ENCODE results near the gene GDPD5.

GDPD5 gene

DNA sequence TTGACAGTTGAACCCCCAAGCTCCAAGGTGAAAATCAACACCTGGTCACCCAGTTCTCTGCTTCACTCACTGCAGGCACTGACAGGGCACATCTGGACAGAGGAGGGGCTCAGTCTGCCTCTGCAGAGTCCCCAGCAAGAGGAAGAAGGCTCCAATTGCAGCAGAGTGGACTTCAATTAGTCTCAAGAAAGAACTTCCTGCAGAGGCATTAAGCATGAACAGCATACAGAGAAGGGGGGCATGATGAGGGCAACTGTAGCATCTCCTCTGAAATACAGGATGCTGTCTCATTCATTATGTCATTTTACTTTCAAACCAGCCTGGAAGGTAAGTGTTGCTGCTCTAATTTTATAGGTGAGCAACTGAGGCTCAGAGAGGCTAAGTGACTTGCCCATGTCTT is 11.1 kb downstream of the GDPD5 start:
- DNase-seq = no peak

DNA sequence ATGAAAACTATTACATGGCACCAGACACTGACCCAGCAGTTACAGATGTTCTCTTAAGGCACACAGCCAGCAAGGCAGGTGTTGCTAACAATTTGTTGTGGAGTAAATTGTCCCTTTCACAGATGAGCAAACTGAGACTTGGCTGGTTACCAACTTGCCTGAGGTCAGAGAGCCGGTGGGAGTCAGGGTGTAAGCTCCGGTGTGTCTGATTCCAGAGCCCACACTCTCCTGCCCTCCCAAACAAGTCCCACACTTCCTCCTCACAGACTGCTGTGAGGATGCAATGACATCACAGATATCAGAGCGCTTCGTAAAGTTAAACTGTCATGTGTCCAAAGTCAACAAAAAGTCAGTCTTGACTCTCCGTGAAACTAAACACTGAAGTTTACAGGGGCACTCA is 12.5 kb downstream of the GDPD5 start:
- DNase-seq = no peak

DNA sequence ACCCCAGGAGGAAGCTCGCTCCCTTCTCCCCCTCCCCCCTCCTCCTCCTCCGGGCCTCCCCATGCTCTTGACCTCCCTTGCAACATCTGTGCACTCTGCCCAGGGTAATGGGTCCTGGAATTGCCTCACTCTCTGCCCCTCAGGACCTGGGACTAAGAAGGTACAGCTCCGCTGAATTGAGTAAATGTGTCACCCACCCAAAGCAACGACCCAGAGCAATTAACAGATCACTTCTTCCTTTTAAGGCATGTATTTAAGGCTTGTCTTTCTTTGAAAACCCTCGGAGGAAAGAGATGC is 15.1 kb downstream of the GDPD5 start:
- DNase-seq = no peak

DNA sequence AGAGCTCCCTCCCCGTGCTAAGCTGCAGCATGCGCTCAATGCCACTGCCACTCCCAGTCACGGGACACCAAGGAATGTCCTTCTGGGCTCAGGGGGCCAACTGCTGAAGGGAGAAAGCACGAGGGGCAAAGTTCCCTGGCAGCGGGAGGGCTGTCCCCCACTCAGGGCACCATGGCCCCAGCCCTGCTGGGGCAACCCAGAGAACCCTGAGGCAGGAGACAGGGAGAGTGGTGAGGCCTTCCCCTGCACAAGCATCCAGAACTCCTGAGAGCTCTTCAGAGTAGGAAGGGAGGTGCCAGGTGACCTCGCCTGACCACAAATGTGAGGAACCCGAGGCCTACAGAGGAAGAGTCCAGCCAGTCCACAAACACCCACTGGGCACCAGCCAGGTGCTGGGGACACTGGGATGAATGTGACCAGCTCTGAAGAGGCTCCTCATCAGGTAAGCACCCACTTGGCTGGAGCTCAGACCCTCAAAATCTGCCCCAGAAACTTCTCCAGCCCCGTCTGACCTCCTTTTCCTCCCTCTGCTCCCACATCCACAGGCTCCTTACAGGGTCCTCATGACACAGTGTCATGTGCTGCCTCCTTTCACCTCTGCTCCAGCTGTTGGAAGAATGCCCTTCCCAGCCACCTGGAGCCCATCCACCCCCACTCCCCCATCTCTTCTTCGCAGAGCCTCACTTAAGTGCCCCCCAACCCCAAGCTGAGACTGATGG is 15.6 kb downstream of the GDPD5 start:
- no peak for DNase-seq

DNA sequence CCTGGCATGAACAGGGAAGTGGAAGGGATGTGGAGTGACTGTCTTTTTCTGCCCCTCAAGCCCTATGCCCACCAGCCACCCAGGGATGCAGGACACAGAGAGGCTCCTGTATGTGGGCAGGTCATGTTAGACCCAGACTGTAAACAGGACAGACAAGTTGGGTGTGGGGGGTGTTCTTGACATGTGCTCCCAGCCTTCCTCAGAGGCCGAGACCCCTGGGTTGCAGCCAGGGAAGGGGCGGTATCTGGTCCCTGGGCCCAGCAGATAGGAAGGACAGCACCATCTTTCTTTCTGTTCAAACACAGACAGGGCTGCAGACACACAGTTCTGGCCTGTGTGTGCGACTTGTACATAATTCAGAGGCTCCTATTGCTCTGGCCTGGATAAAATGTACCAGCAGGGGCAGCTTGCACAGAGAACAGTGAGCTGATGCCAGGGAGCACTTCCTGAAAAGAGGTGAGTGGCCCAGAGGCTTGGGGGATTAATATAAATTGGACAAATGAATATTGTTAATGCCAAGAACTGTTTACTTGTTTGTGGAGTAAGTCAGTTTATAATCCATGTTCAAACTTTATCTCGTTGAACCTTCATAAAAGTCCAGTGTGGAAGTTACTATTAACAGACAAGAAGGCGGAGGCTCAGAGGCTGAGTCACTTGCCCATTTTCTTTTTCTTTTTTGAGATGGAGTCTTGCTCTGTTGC is 16.6 kb downstream of the GDPD5 start:
- DNase-seq = no peak

DNA sequence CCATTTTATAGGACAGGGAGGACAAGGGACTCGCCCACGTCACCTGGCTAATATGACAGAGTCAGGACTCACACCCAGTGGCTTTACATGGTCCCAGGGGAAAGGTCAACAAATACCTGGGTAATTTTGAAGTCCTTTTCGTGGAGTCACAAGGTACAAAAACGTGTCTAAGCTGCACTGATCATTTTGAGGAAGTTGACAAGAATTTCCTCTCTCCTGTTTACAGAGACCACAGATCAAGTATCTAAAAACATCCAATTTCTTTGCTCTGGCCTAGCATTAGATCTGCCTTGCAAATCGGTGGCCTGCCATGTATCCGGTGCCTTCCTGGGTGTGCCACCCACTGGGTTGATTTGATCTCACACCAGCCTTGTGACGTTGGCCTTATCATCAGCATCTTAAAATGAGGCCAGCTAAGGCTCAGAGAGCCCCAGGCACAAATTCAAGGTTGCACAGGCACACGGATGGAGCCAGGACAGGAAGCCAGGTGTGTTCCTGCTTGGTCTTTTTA is 17.6 kb downstream of the GDPD5 start:
- peak; percentile 52 for DNase-seq

DNA sequence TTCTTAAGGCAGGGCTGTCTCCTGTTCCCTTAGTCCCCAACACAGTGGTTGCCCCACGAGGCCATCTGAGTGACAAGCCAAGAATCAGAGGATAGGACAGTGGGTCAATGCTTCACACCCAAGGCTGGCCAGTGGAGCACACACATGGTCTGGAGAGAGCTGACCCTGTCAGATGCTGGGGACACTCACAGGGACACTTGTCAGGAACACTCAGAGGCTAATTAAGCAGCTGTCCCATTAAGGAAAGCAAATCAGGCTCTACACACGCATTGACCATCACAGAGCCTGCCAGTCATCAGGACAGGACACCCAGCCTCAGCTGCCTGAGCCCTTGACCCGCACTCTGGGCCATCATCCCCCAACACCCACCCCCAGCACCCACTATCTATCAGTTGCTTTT is 18.2 kb downstream of the GDPD5 start:
- DNase-seq = no peak

DNA sequence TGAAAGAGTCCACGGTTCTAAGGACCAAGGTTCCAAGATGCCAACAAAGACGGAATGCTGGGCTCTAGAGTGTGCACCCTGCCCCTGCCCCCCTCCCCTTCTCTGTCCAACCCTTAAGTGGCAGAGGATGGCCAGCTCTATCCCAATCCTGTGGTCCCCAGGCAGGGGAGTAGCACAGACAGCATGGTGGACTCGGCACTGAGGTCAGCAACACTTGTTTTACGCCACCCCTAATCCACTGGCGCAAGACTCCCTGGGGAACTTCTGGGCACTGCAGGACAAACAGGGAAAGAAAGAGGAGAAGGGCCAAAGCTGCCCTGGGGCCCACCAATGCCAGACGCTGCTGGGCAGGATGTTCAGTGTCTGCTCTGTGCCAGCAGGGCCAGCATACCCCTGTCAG is 18.9 kb downstream of the GDPD5 start:
- DNase-seq = no peak

DNA sequence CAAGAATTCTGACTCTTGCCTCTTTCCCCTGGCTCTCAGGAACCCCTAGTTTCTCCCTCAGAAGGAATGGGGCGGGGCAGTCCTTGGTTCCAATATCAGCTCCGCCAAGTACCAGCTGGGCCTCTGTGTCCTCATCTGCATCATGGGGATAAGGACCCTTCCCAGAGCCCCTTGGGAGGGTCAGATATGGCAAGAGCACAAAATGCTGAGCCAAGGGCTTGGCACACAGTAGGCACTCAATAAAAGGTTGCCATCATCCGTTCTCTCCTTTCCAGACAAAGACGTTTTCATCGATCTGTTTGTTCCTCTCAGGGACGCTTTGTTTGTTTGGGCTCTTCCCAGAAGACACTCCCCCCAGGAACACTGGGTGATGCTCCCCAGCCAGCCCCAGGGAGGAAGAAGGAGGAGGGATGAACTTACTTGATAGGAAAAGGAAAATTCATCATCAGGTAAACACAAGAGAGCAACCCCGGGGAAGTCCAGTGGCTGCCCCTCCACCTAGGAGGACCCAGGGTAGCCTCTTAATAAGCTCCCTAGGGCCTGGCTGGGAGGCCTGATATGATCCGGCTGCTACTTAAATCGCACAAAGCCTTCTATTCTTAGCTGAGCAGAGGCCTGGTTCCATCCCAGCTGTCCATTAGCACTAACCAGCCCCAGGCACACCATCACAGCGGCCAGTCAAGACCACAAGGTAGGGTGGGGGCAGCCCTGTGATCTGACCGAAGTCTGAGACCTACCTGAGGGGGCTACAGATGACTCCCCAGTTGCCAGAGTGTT is 19.6 kb downstream of the GDPD5 start:
- DNase-seq = no peak

DNA sequence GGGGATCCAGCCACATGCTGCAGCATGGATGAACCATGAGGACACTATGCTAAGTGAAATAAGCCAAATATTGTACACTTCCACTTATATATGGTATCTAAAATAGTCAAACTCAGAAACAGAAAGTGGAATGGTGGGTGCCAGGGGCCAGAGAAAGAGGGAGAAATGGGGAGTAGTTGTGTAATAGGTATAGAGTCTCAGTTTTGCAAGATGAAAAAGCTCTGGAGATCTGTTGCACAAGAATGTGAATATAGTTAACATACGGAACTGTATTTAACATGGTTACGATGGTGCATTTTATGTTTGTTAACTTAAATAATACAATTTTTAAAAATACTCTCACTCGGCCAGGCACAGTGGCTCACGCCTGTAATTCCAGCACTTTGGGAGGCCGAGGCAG is 21.2 kb downstream of the GDPD5 start:
- no peak for DNase-seq

DNA sequence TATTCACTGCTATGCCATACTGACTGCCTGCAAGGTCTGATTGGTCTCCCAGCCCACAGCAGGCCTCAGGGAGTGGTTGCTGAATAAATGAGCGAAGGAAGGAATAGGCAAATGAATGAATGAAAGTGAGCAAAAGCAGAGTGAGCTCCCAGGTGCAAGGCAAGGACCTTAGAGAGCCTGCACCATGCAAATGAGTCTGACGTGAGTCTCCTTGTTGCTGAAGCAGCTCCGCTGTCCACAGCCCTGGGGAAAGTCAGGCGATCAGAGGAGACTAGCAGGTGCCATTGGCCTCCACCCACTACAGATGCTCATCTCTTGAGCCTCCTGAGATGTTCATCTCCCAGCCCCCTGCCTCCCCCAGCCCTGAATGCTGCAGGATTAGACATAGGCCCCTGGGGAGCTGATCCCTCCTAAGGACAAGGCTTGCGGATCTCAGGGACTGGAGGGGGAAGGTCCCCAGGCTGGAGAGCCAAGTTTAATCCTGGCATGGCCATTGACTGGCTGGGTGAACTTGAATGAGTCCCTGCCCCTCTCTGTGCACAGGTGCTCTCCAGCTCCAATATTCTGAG is 22.1 kb downstream of the GDPD5 start:
- DNase-seq = no peak

DNA sequence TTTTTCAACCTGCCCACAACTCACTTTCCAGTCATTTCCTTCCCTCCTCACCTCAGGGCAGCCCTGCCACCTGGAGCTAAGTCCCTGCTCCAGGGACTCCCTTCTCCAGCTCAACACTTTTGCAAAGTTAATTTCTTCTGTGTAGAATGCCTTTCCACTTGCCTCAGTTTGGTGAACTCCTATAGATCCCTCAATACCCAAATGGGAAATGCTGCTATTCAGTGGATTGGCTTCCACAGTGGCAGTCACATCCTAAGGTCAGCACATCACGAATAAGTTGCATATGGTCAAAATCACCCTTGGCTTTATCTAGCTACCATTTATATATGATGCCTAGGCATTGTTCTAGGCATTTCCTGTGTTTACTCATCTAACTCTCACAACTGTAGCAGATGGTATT is 23.6 kb downstream of the GDPD5 start:
- no peak for DNase-seq

DNA sequence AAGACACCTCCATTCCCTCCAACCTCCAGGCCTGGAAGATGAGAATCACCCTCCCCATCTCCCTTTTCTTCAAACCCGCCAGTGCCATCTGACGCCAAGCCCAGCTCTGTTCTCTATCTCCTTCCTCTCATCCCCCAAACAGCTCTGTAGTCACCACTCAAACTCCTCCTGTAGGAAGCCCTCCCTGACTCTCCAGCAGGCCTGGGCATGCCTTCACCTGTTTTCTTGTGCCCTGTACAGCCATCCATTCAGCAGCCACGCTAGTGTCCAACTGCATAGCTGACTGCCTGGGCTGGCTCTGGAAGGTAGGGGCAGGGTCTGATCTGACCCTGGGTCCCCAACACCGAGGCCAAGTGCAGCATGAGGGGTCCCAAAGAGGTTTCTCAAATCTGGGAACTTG is 25.0 kb downstream of the GDPD5 start:
- no peak for DNase-seq

DNA sequence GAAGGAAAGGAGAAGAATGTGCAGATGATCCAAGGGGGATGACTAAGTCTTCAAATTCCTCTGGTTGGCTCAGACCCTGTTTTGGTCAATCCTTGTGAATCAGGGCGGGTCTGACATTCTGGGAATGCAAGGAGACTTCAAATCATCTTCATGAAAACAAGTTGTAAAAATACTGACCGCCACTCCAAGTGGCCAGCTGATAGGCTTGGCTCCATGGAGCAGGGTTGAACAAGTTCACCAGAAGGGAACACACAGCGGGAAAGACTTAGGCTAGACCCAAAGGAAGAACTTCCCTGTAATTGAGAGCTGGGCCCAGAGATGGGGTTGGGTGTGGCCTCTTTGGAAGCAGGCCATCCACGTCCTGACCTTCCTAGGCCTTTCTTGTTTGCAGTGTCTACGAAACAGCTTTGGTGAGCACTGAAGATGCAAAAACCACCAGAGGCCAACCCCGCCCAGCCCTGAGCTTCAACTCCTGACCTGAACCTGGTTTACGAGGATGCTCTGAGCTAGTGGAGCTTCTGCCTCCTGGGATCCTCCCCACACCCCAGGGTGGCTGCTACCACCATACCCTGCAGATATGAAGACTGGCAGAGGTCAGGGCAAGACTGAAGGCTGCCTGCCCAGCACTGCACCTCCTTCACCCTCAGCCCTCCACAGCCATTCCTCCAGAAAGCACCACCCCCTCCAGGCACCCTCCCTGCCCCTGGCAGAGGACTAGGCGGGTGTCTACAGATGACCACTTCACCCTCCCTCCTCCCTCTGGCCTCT is 26.1 kb downstream of the GDPD5 start:
- no peak for DNase-seq

DNA sequence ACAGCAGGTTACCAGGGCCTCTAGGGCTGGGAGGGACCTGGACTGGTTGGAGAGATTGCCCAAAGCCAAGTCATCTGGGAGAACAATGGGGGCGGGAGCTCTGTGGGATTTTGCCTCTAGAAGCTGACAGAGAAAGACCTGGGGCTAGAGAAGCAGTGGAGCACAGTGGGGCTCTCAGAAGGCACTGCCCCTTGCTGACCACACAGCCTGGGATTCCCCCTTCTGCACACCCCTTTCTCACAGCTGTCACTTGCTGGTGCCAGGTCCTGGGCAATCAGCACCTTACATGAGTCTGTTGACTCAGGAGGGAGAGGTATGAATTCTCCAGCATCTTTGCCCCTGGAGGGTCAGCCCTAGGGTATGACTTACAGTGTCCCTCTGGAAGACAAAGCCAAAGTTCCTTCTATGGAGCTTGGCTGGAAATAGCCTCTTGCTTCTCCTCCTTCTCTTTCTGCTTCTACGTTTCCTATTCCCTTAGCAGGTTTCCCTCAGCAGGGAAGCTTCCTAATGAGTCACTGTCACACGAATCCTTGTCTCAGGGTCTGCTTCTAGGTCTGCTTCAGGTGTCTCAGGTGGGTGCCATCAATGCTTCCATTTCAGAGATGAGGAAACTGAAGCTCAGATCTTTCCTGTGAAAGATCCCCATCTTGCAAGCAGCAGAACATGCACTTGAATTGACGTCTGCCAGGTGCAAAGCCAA is 27.0 kb downstream of the GDPD5 start:
- DNase-seq = no peak

DNA sequence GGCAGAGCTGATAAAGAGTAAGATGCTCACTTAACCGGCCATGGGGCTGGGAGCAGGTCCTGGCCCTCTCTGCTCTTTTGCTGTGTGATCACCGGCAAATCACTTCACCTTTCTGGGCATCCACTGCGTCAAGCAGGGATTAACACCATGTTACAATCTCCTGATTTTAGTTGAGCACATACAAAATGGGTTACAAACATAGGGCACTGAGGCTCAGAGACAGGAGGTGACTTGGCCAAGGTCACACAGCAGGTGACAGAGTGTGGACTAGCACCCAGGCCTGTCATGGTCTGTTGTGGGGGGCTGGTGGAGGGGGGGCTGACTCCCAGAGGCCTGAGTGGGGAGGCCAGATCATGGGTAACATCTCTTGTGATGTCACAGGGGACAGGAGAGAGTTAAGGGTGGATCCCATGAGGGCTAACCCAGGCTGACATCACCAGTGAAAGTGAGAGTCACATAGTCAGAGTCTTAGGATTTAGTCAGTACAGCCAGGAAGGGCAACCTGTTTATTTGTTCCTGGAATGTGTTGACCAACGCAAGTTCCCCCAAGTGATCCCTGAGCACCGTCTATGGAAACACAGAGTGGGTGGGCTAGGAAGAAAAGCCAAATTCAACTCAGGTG is 27.8 kb downstream of the GDPD5 start:
- DNase-seq = no peak

DNA sequence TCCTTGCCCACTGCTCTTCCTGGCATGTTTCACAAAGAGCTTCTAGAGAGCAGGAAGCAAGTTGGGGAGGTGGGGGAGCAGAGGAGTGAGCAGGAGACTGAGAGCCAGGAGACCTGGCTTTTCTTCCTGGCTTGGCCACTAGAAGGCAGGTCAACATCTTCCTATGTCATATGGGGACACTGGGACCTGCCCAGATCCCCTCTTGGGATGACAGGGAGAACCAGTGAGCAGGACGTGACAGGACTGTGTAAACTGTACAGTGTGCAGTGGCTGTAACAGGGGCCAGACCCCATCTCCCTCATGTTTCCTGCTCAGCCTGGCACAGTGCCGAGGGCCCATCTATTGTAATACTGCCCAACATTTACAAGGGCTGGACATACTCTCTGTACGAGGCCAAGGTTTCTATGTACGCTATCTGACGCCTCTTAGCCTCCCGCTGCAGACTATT is 29.4 kb downstream of the GDPD5 start:
- no peak for DNase-seq

DNA sequence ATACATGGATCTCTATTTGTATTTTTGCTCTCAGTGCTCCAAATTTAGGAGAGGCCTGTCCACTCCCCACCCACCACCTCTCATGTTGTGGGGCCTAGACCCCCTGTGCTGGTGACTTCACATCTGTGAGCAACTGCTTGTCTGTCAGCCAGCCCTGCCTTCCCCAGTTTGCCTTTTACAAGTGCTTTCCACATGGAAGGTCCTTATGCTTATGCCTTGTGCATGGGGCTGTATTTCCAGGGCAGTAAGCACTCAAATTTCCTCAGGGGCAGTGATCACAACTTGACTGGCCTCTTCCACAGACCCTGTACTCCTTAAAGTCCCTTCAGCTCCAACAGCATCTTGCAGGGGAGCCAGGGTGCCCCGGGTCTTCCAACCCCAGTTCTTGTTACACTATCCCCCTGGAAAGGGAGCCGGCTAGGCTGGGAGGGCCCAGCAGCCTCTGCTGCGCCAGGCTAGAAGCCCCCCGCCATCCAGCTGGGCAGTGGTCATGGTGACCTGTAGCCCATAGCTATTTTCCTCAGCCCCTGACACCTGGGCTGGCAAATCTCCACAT is 29.9 kb downstream of the GDPD5 start:
- DNase-seq = no peak

DNA sequence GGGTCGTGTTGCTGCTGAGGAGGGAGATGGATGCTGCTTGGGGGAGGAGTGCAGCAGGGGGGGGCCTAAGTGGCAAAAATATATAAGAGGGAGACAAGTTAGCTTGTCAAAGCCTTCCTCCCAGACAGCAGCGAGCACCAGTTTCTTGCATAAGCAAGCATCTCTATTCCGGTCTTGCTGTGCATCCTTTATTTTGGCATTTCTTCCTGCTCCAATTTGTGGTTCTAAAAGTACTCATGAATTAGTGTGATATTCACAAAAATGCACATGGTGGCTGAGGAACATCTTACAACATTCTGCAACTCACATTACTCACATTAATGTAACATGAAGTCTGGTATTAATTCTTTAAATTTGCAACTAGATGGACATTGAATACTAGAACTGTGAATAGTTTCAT is 32.1 kb downstream of the GDPD5 start:
- no peak for DNase-seq

DNA sequence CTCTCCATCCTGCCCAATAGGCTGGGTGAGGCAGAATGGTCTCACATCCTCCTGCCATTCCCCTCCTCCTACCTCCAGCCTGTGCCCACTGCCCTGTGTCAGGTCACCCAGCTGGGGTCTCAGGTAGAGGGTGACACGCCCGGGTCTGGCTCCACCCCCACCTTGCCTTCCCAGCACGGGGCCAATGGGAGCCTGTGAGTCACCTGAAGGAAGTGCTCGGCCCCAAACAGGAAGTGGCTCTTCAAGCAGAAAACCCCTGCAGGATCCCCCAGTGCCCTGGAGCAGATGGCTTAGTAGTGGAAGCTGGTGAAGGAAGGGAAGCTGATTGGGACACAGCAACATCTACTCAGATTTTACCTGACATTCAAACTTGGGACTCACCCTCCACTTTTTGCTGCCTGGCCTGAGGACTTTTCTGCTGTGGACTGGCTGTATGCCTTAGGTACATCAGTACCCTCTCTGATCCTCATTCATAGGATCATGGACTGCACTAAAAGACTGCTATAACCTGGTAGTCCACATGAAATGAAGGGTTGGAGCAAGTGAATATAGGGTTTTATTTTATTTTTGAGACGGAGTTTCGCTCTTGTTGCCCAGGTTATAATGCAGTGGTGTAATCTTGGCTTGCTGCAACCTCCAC is 33.4 kb downstream of the GDPD5 start:
- DNase-seq = peak; percentile 31

DNA sequence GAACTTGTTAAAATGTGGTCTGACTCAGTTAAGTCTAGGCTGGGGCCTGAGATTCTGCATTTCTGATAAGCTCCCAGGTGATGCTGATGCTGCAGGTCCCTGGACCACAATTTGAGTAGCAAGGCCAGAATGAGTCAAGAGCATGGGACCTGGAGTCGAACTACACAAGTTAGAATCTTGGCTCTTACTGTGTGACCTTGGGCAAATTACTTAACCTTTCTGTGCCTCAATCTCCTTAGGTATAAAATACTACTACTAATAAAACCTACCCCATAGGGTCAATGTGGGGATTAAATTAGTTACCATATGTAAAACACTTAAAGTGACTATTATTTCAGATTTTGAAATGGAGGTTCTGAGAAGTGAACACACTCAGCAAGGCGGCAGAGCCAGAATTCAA is 34.3 kb downstream of the GDPD5 start:
- DNase-seq = no peak
